ENCODE results near the gene PIGB.

DNA sequence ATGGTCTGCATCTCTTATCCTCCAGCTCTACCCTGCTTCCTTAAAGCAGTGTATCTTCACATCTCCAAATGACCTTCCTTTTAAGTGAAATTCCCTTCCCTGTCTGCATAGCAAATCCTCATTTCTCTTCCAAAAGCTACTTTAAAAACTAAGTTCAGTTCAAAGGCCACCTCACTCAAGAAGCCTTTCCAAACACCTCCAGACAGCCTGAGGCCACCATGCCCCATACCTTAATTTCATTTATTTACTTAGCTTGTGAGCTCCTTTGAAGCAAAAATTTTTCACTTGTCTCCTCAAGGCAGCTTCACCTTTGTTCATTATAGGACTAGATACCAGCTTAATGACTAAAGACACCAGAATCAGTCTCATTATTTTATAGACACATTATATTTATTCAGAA is 39.4 kb downstream of the PIGB start:
- TF ChIP-seq, protein P1, sequence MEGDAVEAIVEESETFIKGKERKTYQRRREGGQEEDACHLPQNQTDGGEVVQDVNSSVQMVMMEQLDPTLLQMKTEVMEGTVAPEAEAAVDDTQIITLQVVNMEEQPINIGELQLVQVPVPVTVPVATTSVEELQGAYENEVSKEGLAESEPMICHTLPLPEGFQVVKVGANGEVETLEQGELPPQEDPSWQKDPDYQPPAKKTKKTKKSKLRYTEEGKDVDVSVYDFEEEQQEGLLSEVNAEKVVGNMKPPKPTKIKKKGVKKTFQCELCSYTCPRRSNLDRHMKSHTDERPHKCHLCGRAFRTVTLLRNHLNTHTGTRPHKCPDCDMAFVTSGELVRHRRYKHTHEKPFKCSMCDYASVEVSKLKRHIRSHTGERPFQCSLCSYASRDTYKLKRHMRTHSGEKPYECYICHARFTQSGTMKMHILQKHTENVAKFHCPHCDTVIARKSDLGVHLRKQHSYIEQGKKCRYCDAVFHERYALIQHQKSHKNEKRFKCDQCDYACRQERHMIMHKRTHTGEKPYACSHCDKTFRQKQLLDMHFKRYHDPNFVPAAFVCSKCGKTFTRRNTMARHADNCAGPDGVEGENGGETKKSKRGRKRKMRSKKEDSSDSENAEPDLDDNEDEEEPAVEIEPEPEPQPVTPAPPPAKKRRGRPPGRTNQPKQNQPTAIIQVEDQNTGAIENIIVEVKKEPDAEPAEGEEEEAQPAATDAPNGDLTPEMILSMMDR (IDR thresholded peaks at IDR 0.05): no peak
- TF ChIP-seq POLR2A (IDR thresholded peaks at IDR 0.05) (no peak), POLR2AphosphoS5 (IDR thresholded peaks at IDR 0.05) (no peak)

Measured in stomach (tissue), 4 donors.